GM19099 (cell line): ENCODE measurements around the gene HECTD1.

Experiments used
- POLR2A ChIP-seq: IDR thresholded peaks from 3 replicates; pipeline ENCODE4 v1.6.1; 2011; ENCODE audit warnings: low read depth; ENCODE audit not compliant: insufficient read length; ENCODE audit errors: extremely low read depth

Gene HECTD1

GRCh38 chr14:31096255-31096654 is 111.3 kb downstream of the HECTD1 start:
- no peak for TF ChIP-seq POLR2A

GRCh38 chr14:31092160-31092708 is 115.4 kb downstream of the HECTD1 start:
- no peak for TF ChIP-seq POLR2A

- no peak for TF ChIP-seq POLR2A
These were observed 116.5 kb downstream of the HECTD1 start for GRCh38 chr14:31090883-31091764.

- TF ChIP-seq POLR2A = no peak
These were observed 122.6 kb downstream of the HECTD1 start for GRCh38 chr14:31085027-31085426.

DNA sequence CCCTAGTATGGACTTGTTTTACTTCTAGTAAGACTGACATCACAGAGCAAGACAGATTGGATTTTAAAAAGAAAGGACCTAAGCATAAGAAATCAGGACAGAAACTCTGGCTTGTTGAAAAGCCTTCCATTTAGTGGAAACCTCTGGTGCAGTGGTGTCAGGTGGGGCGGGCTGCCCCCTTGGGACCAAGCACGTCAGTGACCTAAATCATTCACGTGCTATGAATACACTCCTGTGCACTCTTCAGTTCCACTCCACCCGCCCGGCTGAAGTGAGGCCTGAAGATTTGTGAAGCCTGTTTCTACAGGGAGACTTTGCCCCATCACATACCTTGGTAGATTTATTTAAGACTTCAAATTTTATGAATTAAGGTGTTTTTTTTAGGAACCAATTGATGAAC is 123.2 kb downstream of the HECTD1 start:
- TF ChIP-seq POLR2A = no peak

- TF ChIP-seq POLR2A = no peak
These were observed 123.8 kb downstream of the HECTD1 start for GRCh38 chr14:31083781-31084180.

- no peak for TF ChIP-seq POLR2A
These were observed 127.1 kb downstream of the HECTD1 start for GRCh38 chr14:31080484-31080883.

- TF ChIP-seq POLR2A = no peak
These were observed 127.5 kb downstream of the HECTD1 start for GRCh38 chr14:31080056-31080455.

DNA sequence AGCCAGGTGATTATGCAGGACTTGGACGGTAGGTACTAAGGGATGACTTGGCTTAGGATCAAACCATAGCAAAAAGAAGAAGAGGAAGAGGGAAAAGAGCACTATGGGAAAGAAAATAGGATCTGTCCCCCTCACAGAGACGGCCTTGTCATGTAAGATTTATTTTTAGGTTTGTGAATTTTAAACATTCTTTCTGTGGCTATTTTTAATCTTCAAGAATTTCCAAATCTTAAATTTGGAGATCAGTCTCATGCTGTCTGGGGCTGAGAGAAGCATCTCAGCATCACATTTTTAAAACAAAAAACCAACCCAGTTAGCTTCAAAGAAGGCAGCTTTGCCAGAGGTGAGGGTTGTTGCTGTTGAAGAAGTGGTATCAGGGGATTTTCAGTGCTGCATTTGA is 128.8 kb downstream of the HECTD1 start:
- no peak for TF ChIP-seq POLR2A

- no peak for TF ChIP-seq POLR2A
These were observed 132.4 kb downstream of the HECTD1 start for GRCh38 chr14:31075144-31075543.

DNA sequence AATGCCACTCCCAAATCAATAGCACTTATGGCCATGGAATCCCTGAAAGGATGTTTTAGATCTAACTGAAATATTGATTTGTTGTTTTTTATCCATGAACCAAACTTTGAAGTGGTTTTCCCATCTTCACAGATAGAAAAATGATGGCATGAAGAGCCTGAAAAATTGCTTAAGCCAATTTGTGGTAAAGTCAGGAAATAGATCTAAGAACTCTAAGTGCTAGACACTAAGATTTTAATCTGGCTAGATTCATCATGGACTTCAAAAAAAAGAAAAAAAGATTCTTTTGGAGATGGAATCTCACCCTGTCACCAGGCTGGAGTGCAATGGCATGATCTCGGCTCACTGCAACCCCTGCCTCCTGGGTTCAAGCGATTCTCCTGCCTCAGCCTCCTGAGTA is 136.4 kb downstream of the HECTD1 start:
- no peak for TF ChIP-seq POLR2A

- no peak for TF ChIP-seq POLR2A
These were observed 137.2 kb downstream of the HECTD1 start for GRCh38 chr14:31070431-31070830.

DNA sequence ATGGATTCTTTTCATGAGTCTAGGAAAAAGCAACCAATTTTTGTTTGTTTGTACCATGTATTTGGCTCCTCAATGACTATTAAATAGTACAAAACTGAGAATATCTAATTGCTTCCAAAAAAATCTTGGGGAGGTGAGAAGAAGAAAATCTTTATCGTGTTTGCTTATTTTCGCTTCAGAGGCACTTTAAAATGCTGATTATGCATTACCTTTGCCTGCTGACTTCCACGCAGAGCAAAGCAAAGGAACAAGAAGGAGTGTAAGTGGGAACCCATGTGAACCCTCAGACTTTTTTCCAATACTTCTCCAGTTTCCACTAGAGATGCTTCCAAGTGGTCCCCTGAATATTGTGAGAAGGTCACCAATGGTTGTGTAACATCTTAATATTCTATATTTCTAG is 138.2 kb downstream of the HECTD1 start:
- no peak for TF ChIP-seq POLR2A

GRCh38 chr14:31068235-31068634 is 139.4 kb downstream of the HECTD1 start:
- no peak for TF ChIP-seq POLR2A

- TF ChIP-seq POLR2A = no peak
These were observed 147.2 kb downstream of the HECTD1 start for GRCh38 chr14:31060253-31060875.

GRCh38 chr14:31059152-31059924 is 148.3 kb downstream of the HECTD1 start:
- TF ChIP-seq POLR2A = no peak

DNA sequence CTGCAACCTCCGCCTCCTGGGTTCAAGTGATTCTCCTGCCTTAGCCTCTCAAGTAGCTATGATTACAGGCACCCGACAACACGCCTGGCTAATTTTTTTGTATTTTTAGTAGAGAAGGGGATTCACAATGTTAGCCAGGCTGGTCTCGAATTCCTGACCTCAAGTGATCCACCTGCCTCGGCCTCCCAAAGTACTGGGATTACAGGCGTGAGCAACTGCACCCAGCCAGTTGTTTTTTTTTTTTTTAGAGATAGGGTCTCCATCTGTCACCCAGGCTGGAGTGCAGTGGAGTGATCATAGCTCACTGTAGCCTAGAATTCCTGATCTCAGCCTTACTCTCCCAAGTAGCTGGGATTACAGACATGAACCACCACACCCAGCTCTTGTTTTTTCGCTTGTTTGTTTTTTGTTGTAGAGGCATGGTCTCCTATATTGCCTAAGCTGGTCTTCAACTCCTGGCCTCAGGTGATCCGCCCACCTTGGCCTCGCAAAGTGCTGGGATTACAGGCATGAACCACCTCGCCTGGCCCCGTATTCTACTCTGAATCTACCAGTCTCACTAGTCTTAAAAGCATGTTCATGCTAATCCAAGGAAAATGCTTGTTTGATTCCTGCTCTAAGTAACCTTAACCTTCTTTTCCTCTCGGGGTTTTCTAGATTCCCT is 149.8 kb downstream of the HECTD1 start:
- TF ChIP-seq POLR2A = no peak
